WTC11 (cell line): ENCODE measurements around the gene HSPG2.

Experiments
- HMGA2 ChIP-seq: fragments of 250-450 bp; sonication (Bioruptor Pico); IDR thresholded peaks from 2 replicates; pipeline ENCODE4 v1.4.0; 2021; ENCODE audit warnings: mild to moderate bottlenecking, moderate library complexity
- MXD4 ChIP-seq: fragments of 250-450 bp; sonication (Bioruptor Pico); IDR thresholded peaks from 2 replicates; pipeline ENCODE4 v1.8.0; 2021; ENCODE audit warnings: mild to moderate bottlenecking, moderate library complexity, borderline replicate concordance
- TF ChIP-seq, protein P1 (sequence below): sonication (generic); formaldehyde crosslinking; IDR thresholded peaks from 2 replicates; pipeline ENCODE4 v1.8.1; 2023; ENCODE audit warnings: mild to moderate bottlenecking, missing genetic modification reagents

DNA sequence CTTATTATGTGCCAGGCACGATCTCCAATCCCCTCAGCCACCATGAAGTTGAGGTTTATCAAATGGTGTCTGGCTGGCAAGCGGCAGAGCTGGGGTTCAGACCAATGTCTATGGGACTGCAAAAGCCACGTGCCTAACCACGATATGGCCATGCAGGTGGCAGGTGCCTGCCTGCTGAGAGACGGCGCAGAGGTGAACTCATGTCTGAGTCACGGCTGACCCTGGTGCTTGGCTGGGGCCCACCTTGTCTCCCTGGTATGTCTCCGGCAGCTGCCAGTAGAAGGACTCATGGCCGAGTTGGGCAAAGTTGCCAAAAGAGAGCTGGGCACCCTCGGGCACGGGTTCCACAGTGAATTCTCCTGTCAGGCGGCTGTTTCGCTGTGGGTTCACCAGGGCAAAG is 65.2 kb downstream of the HSPG2 start:
- TF ChIP-seq, protein P1, sequence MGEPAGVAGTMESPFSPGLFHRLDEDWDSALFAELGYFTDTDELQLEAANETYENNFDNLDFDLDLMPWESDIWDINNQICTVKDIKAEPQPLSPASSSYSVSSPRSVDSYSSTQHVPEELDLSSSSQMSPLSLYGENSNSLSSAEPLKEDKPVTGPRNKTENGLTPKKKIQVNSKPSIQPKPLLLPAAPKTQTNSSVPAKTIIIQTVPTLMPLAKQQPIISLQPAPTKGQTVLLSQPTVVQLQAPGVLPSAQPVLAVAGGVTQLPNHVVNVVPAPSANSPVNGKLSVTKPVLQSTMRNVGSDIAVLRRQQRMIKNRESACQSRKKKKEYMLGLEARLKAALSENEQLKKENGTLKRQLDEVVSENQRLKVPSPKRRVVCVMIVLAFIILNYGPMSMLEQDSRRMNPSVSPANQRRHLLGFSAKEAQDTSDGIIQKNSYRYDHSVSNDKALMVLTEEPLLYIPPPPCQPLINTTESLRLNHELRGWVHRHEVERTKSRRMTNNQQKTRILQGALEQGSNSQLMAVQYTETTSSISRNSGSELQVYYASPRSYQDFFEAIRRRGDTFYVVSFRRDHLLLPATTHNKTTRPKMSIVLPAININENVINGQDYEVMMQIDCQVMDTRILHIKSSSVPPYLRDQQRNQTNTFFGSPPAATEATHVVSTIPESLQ = no peak
- no peak for TF ChIP-seq MXD4 (CRISPR knock-in tag)
- no peak for TF ChIP-seq HMGA2
